AG08395 (cell line): Measurements from ENCODE around the gene NMUR1.

Experiments used
- DNase-seq: peaks from one replicate; pipeline ENCODE4 v3.0.0; 2012; ENCODE audit warnings: mixed read lengths, low spot score

Gene NMUR1

GRCh38 chr2:231525248-231526163, 4.7 kb downstream of the NMUR1 start:
- DNase-seq = no peak

GRCh38 chr2:231524477-231525247, 5.6 kb downstream of the NMUR1 start:
- DNase-seq = no peak

DNA sequence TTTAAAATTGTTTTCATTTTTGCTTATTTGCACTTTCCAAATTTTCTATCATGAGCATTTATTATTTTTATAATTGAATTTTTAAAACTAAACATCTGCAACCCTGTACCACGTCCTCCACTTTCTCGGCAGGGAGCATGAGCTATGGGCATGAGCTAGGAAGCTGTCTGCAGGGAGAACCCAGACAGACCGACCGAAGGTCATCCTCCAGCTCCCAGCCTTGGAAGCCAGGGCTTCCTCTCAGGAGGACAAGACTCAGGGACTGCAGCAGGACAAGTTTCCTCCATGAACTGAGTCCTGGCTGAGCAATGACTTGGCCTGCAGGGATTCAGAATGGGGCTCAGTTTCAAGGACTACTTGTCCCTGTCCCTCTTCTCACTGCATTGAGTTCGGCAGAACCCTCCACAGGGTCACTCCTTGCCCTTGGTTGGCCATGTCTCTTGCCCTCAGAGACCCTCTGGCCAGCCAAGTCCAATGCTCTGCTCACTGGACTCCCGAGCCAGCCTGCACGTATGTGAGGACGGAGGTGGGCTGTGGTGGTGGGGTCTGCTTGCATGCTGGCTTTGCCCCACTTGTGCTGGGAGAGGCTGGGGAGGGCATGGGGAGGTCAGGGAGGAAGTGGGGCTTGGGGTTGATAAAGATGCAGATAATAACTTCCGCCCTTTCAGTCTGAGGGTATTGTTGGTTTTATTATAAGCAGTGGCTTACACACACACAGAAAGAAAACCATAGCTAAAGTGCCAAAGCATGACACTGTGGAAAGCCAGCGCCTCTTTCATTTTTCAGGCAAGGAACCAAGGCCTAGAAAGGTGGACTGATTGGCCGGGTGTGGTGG, 6.6 kb downstream of the NMUR1 start:
- no peak for DNase-seq

GRCh38 chr2:231522418-231523180, 7.6 kb downstream of the NMUR1 start:
- peak; percentile 26 for DNase-seq

GRCh38 chr2:231521443-231521842, 8.8 kb downstream of the NMUR1 start:
- no peak for DNase-seq

DNA sequence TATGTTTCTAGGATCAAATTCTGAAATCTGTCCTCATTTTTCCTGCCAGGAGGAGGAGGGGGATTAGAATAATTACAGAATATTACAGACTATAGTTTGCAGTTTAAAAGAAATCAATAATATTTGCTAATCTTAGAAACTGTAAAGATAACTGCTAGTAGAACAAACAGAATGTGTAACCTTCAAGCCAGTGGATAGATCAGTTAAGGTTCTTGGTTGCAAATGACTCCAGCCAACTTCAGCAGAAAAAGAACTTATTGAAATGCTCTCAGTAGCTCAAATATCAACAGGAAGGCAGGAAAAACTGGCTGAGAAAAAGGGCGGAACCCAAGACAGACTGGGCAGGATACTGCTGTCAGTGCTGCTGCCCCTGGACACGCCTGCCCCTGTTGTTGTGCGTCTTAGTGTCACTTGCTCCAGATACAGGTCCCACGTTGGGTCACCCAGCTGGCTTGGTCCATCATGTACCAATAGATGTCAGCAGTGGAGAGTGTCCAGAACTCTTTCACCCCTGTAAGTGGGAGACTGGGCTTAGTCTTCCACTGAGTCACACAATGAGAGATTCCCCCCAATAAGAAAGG, 10.2 kb downstream of the NMUR1 start:
- no peak for DNase-seq

DNA sequence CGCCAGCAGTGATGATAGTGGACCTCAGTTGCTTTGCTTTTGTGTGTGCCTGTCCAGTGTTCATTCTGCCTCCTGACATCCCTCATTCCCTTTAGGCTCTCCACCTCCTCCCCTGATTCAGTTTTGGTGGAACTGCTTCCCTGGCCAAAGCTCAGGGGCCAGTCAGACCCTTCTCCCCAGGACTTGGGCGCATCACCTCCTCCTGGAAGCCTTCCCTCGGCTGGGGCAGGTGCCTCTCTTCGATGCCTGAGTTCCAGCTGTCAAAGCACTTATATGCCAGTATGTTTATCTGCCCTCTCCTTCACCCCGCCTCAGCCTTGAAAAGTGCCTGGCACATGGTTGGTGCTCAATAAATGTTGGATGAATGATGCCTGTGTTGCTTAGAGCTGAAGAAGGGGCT, 11.5 kb downstream of the NMUR1 start:
- DNase-seq = no peak

GRCh38 chr2:231515603-231516002, 14.6 kb downstream of the NMUR1 start:
- no peak for DNase-seq

DNA sequence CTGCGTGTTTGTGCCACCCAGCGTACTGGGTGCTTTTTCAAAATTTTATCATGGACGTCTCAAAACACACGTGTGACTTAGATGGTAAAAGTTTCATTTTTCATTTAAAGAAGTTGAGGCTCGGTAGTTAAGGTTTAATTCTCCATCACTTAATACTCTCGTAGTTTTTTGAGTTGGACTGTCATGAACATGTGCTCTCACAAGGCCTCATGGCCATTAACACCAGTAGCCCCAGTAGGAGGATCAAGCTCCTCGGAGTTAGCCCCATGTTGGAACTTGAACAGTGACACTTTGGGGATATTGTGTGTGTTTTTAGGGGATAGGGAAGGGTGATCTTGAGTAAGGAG, 15.3 kb downstream of the NMUR1 start:
- no peak for DNase-seq

DNA sequence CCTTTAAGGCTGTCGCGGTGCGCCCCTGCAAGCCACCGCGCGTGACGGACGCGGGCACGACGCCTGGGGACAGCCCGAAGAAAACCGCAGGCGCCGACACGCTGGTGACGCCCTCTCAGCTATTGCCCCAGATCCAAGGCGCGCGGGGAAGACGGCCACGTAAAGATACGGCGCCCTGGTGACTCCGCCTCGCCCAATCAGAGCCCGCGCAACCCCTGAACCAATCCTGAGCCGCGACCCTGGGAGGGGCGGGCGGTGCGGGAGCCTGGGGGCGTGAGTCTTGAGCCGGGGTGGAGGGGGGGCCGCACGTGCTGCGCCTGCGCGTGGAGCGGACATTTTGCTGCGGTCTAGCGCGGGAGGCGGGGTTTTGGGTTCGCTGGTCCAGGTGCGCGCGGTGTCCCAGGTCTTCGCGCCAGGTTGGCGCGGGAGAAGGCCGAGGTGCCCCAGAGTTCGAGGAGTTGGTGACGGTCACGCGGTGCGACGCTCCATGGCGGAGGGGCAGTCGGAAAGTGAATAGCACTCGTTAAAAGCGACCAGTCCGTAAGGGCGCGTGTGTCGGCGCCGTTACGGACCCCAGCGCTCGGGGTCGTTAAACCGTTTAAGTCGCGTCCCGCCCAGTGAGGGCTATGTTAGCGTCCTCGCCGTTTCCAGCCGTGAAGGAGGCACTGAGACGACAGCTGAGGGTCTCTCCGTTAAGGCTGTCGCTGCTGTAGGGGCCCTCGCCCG, 15.9 kb downstream of the NMUR1 start:
- peak; percentile 100 for DNase-seq

DNA sequence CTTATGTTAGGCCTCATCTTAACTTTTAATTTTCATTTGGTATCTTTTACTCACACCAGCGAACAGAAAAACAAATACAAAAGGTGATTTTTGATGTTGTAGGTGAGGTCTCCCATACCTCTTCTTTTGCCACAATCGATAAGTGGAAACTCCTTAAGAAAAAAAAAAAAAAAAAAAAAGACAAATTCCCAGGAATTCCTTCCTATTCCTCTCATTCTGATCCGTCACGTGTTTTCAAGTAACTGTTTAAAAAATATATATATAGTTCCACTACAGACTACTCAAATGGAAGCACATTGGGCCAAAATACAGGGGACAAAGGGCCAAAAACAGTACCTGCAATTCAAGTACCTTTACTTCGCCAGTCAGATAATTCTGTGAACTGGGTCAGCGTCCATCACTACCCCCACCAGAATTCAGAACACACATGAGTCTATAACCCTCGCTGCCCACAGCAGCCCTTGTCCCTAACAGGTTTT, 16.5 kb downstream of the NMUR1 start:
- no peak for DNase-seq

DNA sequence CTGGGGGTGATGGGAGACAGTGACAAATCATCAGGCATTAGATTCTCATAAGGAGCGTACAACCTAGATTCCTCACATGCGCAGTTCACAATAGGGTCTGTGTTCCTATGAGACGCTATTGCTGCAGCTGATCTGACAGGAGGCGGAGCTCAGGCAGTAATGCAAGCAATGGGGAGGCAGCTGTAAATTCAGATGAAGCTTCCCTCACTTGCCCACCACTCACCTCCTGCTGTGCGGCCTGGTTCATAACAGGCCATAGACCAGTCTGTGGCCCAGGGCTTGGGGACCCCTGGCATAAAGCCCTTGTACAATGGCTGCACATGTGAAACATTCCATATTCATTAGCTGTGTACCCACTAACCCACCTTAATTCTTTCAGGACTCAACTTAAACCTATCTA, 18.0 kb downstream of the NMUR1 start:
- DNase-seq = no peak

DNA sequence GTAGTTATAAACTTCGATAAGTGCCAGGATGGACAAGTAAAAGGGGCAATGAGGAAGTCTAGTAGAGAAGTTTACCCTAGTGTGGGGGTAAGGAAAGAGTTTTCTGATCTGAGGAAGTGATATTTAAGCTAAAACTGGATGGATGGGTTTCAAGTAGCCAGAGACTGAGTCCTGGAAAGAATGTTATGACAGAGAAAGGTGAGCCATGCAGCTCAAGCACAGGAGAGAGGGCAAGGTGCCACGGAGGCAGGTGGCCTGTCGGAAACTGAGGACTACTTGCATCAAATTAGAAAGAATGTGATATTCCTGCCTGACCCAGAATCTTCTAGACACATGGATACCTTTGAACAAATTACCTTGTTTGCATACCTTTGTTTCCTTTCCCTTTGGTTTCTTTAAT, 26.5 kb downstream of the NMUR1 start:
- DNase-seq = no peak

GRCh38 chr2:231502596-231502995, 27.6 kb downstream of the NMUR1 start:
- DNase-seq = no peak

DNA sequence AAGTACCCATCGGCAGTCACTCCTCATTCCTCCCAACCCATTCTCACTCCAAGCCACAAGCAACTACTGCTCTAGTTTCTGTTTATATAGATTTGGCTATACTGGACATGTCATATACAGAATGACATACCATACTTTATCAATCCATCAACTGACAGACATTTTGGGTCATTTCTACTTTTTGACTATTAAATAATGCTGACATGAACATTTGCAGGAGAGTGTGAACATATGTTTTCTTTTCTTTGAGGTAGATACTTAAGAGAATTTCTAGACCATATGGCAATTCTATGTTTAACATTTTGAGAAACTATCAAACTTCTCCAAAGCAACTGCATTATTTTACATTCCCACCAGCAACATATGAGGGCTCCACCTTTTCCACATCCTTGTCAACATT, 32.6 kb downstream of the NMUR1 start:
- DNase-seq = no peak

DNA sequence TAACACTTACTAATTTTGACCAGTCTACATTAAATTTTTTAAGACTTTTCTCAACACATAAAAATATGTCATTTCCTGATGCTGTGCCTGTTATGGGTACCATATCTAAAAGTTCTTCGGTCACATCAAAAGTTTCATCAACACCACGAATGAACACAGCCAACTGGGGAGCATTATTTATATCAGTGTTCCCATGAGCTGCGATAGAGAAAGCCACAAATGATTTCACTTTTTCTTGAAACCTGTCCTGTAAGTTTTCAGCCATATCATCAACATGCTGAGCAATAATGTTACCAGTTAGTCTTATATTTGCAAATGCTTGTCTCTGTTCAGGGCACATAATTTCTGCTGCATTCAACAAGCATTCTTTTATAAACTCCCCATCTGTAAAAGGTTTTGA, 35.6 kb downstream of the NMUR1 start:
- DNase-seq = no peak

GRCh38 chr2:231490801-231491200, 39.4 kb downstream of the NMUR1 start:
- DNase-seq = no peak

- DNase-seq = no peak
Measured at GRCh38 chr2:231489990-231490389, 40.3 kb downstream of the NMUR1 start.

GRCh38 chr2:231488331-231488730, 41.9 kb downstream of the NMUR1 start:
- DNase-seq = no peak

GRCh38 chr2:231486851-231487596, 43.2 kb downstream of the NMUR1 start:
- DNase-seq = no peak
